ENCODE results near the gene MEDAG.

DNA sequence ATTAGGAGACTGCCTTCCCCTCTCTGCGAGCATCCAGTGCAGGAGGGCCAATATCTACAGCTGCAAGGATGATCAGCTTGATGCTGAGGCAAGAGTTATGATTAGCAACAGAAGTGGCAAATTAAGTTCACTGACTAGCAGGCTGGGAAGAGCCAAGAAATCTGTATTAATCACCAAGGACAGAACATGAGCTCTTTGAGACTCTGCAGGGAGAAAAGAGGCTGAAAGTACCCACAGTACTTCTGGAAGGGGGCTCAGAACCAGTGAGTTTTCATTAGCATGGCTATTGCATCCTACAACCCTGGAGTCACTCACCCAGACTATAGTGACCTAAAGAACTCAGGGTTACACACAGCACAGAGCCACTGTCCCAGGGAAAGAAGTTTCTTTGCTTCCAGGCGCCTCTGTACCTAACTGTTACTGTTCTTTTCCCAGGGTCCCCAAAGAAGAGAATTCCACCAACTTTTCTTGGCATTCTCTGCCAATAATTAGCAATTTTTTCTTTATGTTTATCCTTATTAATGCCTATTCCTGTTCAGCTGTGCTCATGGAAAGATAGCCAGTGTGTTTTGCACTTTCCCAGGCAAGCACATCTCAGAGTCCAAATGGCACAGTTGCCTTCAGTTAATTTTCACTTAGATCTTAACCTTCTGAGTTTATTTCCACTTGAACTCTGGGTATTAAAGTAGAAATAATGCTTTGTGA, 25.8 kb upstream of the MEDAG start:
- TF ChIP-seq POLR2A (IDR thresholded peaks at IDR 0.05; ENCODE audit: low read depth) = no peak
- TF ChIP-seq, protein P1, sequence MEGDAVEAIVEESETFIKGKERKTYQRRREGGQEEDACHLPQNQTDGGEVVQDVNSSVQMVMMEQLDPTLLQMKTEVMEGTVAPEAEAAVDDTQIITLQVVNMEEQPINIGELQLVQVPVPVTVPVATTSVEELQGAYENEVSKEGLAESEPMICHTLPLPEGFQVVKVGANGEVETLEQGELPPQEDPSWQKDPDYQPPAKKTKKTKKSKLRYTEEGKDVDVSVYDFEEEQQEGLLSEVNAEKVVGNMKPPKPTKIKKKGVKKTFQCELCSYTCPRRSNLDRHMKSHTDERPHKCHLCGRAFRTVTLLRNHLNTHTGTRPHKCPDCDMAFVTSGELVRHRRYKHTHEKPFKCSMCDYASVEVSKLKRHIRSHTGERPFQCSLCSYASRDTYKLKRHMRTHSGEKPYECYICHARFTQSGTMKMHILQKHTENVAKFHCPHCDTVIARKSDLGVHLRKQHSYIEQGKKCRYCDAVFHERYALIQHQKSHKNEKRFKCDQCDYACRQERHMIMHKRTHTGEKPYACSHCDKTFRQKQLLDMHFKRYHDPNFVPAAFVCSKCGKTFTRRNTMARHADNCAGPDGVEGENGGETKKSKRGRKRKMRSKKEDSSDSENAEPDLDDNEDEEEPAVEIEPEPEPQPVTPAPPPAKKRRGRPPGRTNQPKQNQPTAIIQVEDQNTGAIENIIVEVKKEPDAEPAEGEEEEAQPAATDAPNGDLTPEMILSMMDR (IDR thresholded peaks at IDR 0.05) = no peak
